Measurements from ENCODE around the gene SUN2. TPM values are rescaled to one million over a fixed set of nuclear protein-coding genes. Genes with fewer than 3 reads are reported as not detected.

The SUN2 gene
- total RNA-seq, 1 experiment from 2014 or later = 55.5 TPM

GRCh38 chr22:38772623-38772873 lies 16.8 kb upstream of the SUN2 start:
- TF ChIP-seq EZH2 (IDR thresholded peaks at IDR 0.05; ENCODE audit: low read length, unreplicated experiment) (no peak), EZH2phosphoT487 (IDR thresholded peaks at IDR 0.05; ENCODE audit: borderline replicate concordance, low read length) (no peak), CTCF (conservative IDR thresholded peaks at IDR 0.05; ENCODE audit: low read depth, low read length) (no peak)

GRCh38 chr22:38770257-38770949 lies 14.6 kb upstream of the SUN2 start:
- ATAC-seq (no peak), DNase-seq (no peak)
- ChIA-PET CTCF (interaction anchor here (0.6 kb wide), 2 partner anchors 73 to 151 kb away, joined by 3 read pairs; no protein-coding TSS in a partner anchor), POLR2A (ENCODE audit: unreplicated experiment) (no interaction called here)
- Histone ChIP-seq H4K20me1 (ENCODE audit: low read length) (no peaks in the 10 kb centered on the region), H3K79me2 (ENCODE audit: low read length) (no peaks in the 10 kb centered on the region), H3K9ac (ENCODE audit: low read length) (no peak overlapping the region), H3K36me3 (ENCODE audit: low read depth, low read length) (no peaks in the 10 kb centered on the region), H3K4me2 (ENCODE audit: low read length) (no peak overlapping the region), H3K4me1 (ENCODE audit: insufficient read depth, low read length) (peaks cover 3% of the 10 kb centered on the region; the same call in 1 of the 2 replicates), H3K27me3 (ENCODE audit: low read length) (no peaks in the 10 kb centered on the region), H3K4me3 (ENCODE audit: low read length) (no peak overlapping the region), H3K27ac (ENCODE audit: low read length) (no peak overlapping the region), H2AFZ (ENCODE audit: low read length) (no peak overlapping the region), H3K9me2 (replicated peaks; ENCODE audit: low read length) (no peaks in the 10 kb centered on the region), H3F3A (ENCODE audit: low read length, unreplicated experiment) (no peaks in the 10 kb centered on the region), H3K9me3 (ENCODE audit: low read length) (no peaks in the 10 kb centered on the region)
- no TSS peak for BruUV-seq (replicated peaks)
- intact Hi-C loops (cut with micrococcal nuclease) = no loop called here
- TF ChIP-seq EZH2 (IDR thresholded peaks at IDR 0.05; ENCODE audit: low read length, unreplicated experiment) = no peak
- no peak for TF ChIP-seq CTCF (conservative IDR thresholded peaks at IDR 0.05; ENCODE audit: low read depth, low read length)
- no peak for TF ChIP-seq EZH2phosphoT487 (IDR thresholded peaks at IDR 0.05; ENCODE audit: borderline replicate concordance, low read length)

More at GRCh38 chr22:38772623-38772873, 16.8 kb upstream of the SUN2 start:
- ChIA-PET POLR2A (ENCODE audit: unreplicated experiment) (no interaction called here), CTCF (no interaction called here)
- no TSS peak for BruUV-seq (replicated peaks)
- no peaks in the 10 kb centered on the region for H3K9me2 ChIP-seq (replicated peaks; ENCODE audit: low read length)
- H3K36me3 ChIP-seq (ENCODE audit: low read depth, low read length) = no peaks in the 10 kb centered on the region
- H3K27me3 ChIP-seq (ENCODE audit: low read length) = no peaks in the 10 kb centered on the region
- no peak for ATAC-seq
- no peaks in the 10 kb centered on the region for H3K79me2 ChIP-seq (ENCODE audit: low read length)
- no peaks in the 10 kb centered on the region for H3F3A ChIP-seq (ENCODE audit: low read length, unreplicated experiment)
- DNase-seq = no peak
- H3K4me2 ChIP-seq (ENCODE audit: low read length) = no peak overlapping the region
- no peak overlapping the region for H3K9ac ChIP-seq (ENCODE audit: low read length)
- H2AFZ ChIP-seq (ENCODE audit: low read length) = no peak overlapping the region
- H3K4me3 ChIP-seq (ENCODE audit: low read length) = no peak overlapping the region
- intact Hi-C loops (cut with micrococcal nuclease) = no loop called here
- H3K27ac ChIP-seq (ENCODE audit: low read length) = no peak overlapping the region
- H4K20me1 ChIP-seq (ENCODE audit: low read length) = no peaks in the 10 kb centered on the region
- no peaks in the 10 kb centered on the region for H3K4me1 ChIP-seq (ENCODE audit: insufficient read depth, low read length)
- no peaks in the 10 kb centered on the region for H3K9me3 ChIP-seq (ENCODE audit: low read length)

GRCh38 chr22:38768036-38768435 lies 12.2 kb upstream of the SUN2 start:
- DNase-seq = no peak
- Histone ChIP-seq H3K9me3 (ENCODE audit: low read length) (no peaks in the 10 kb centered on the region), H3K27ac (ENCODE audit: low read length) (no peak overlapping the region), H2AFZ (ENCODE audit: low read length) (no peak overlapping the region), H3K27me3 (ENCODE audit: low read length) (no peaks in the 10 kb centered on the region), H3K4me1 (ENCODE audit: insufficient read depth, low read length) (peaks cover 11% of the 10 kb centered on the region), H3K9ac (ENCODE audit: low read length) (no peak overlapping the region), H3K4me2 (ENCODE audit: low read length) (no peak overlapping the region), H3K36me3 (ENCODE audit: low read depth, low read length) (no peaks in the 10 kb centered on the region), H4K20me1 (ENCODE audit: low read length) (no peaks in the 10 kb centered on the region), H3F3A (ENCODE audit: low read length, unreplicated experiment) (no peaks in the 10 kb centered on the region), H3K9me2 (replicated peaks; ENCODE audit: low read length) (no peaks in the 10 kb centered on the region), H3K4me3 (ENCODE audit: low read length) (no peak overlapping the region), H3K79me2 (ENCODE audit: low read length) (no peaks in the 10 kb centered on the region)
- POLR2A ChIA-PET (ENCODE audit: unreplicated experiment) = no interaction called here
- BruUV-seq (replicated peaks) = no TSS peak
- intact Hi-C loops (cut with micrococcal nuclease) = loop anchor here (2.0 to 5.0 kb wide), 2 partner anchors 103 to 234 kb away; no protein-coding TSS in a partner anchor
- ATAC-seq = no peak
- TF ChIP-seq EZH2phosphoT487 (IDR thresholded peaks at IDR 0.05; ENCODE audit: borderline replicate concordance, low read length) (no peak), CTCF (conservative IDR thresholded peaks at IDR 0.05; ENCODE audit: low read depth, low read length) (no peak), EZH2 (IDR thresholded peaks at IDR 0.05; ENCODE audit: low read length, unreplicated experiment) (no peak)
- CTCF ChIA-PET = interaction anchor here (1.5 kb wide), 1 partner anchor 75 kb away, joined by 15 read pairs; no protein-coding TSS in a partner anchor

Measured in PC-3 (cell line).